HT-29 (cell line): ENCODE data around the gene UQCR10. TPM values are rescaled to one million over a fixed set of nuclear protein-coding genes. Genes with fewer than 3 reads are reported as not detected.

Source experiments
- DNase-seq: peaks from one replicate; pipeline ENCODE4 v3.0.0-alpha.2; 2015; ENCODE audit warnings: low spot score
- total RNA-seq: library from RNA; depleted of rRNA; stranded (reverse); fragments of >200 nt; shearing (Covaris generic); gene quantifications from 2 replicates; pipeline ENCODE4 v1.2.3, GENCODE V29; 2014; rRNA removed

Gene UQCR10
- total RNA-seq = 226 and 227 TPM in 2 replicates

GRCh38 chr22:29767171-29768051, at the start of gene UQCR10:
TSS of gene UQCR10 (plus strand) at chr22:29767369. CDS start at chr22:29767399, 30 bp downstream.
- DNase-seq = peak; percentile 97

- no peak for DNase-seq
These were observed 49.4 kb upstream of the UQCR10 start for GRCh38 chr22:29717789-29718188.

GRCh38 chr22:29718949-29719898, 47.9 kb upstream of the UQCR10 start:
- no peak for DNase-seq

GRCh38 chr22:29719899-29720645, 47.1 kb upstream of the UQCR10 start, which contains the start of gene CABP7:
TSS of gene CABP7 (plus strand) at chr22:29720003. CDS start at chr22:29720425, 422 bp downstream.
- no peak for DNase-seq

- no peak for DNase-seq
These were observed 46.3 kb upstream of the UQCR10 start for GRCh38 chr22:29720811-29721323.

- DNase-seq = no peak
These were observed 45.0 kb upstream of the UQCR10 start for GRCh38 chr22:29722151-29722550.

GRCh38 chr22:29722587-29722986, 44.6 kb upstream of the UQCR10 start:
- no peak for DNase-seq

GRCh38 chr22:29723766-29724165, 43.4 kb upstream of the UQCR10 start:
- DNase-seq = no peak

GRCh38 chr22:29724843-29725242, 42.3 kb upstream of the UQCR10 start:
- no peak for DNase-seq

GRCh38 chr22:29726106-29726505, 41.1 kb upstream of the UQCR10 start:
- no peak for DNase-seq

GRCh38 chr22:29726512-29727130, 40.5 kb upstream of the UQCR10 start:
- DNase-seq = no peak

GRCh38 chr22:29727131-29727523, 40.0 kb upstream of the UQCR10 start:
- peak; percentile 34 for DNase-seq

- DNase-seq = no peak
These were observed 38.0 kb upstream of the UQCR10 start for GRCh38 chr22:29729161-29729560.

GRCh38 chr22:29731058-29731850, 35.9 kb upstream of the UQCR10 start:
- DNase-seq = no peak

- DNase-seq = no peak
These were observed 34.3 kb upstream of the UQCR10 start for GRCh38 chr22:29732883-29733282.

- peak; percentile 41 for DNase-seq
These were observed 33.6 kb upstream of the UQCR10 start for GRCh38 chr22:29733362-29734201.

- no peak for DNase-seq
These were observed 32.8 kb upstream of the UQCR10 start for GRCh38 chr22:29734406-29734805.

GRCh38 chr22:29734838-29735237, 32.3 kb upstream of the UQCR10 start:
- no peak for DNase-seq

GRCh38 chr22:29735416-29735815, 31.8 kb upstream of the UQCR10 start:
- DNase-seq = no peak
